GM23338 (cell line): ENCODE results near the gene LYSMD3. TPM values are rescaled to one million over a fixed set of nuclear protein-coding genes. Genes with fewer than 3 reads are reported as not detected.

Experiments
- ATAC-seq: fragments of 200-7000 bp; cut with Tn5 transposase; 3 replicates; pipeline ENCODE4 v1.9.1; 2020
- DNase-seq: peaks from one replicate; pipeline ENCODE4 v3.0.0-alpha.2; 2015; ENCODE audit warnings: low spot score
- H2AFZ ChIP-seq: fragments of 200-600 bp; sonication (generic); 2 replicates; pipeline ENCODE4 v1.8.0; 2016; ENCODE audit warnings: antibody characterized with exemption, mild to moderate bottlenecking, moderate library complexity
- H3F3A ChIP-seq: fragments of 200-600 bp; sonication (generic); replicated peaks from 2 replicates; pipeline ENCODE4 v1.8.0; 2017; ENCODE audit warnings: antibody characterized with exemption, mixed run types, low read depth
- H3K27ac ChIP-seq: fragments of 200-600 bp; sonication (generic); 2 replicates; pipeline ENCODE4 v1.6.1; 2016; ENCODE audit warnings: low read depth
- H3K27me3 ChIP-seq: fragments of 200-600 bp; sonication (generic); 2 replicates; pipeline ENCODE4 v1.8.0; 2016; ENCODE audit warnings: mild to moderate bottlenecking, mixed run types, moderate library complexity; ENCODE audit not compliant: insufficient read depth
- H3K36me3 ChIP-seq: fragments of 200-600 bp; sonication (generic); 2 replicates; pipeline ENCODE4 v1.8.0; 2016; ENCODE audit warnings: mild to moderate bottlenecking; ENCODE audit not compliant: insufficient read depth
- H3K4me1 ChIP-seq: fragments of 200-600 bp; sonication (generic); 2 replicates; pipeline ENCODE4 v1.8.0; 2016; ENCODE audit warnings: mild to moderate bottlenecking, moderate library complexity; ENCODE audit not compliant: insufficient read depth
- H3K4me2 ChIP-seq: fragments of 200-600 bp; sonication (generic); 2 replicates; pipeline ENCODE4 v1.7.1; 2017; ENCODE audit warnings: mixed run types
- H3K4me3 ChIP-seq: fragments of 200-600 bp; sonication (generic); 2 replicates; pipeline ENCODE4 v1.6.1; 2016; ENCODE audit warnings: mixed run types
- H3K79me2 ChIP-seq: fragments of 200-600 bp; sonication (generic); replicated peaks from 2 replicates; pipeline ENCODE4 v1.8.0; 2017; ENCODE audit warnings: mild to moderate bottlenecking; ENCODE audit not compliant: insufficient read depth
- H3K9me2 ChIP-seq: fragments of 200-600 bp; sonication (generic); 2 replicates; pipeline ENCODE4 v1.8.0; 2017; ENCODE audit not compliant: insufficient read depth
- H4K20me1 ChIP-seq: fragments of 200-600 bp; sonication (generic); replicated peaks from 2 replicates; pipeline ENCODE4 v1.8.0; 2017; ENCODE audit warnings: mild to moderate bottlenecking; ENCODE audit not compliant: insufficient read depth
- H3K27ac Mint-ChIP-seq: 2 replicates; pipeline ENCODE4 v1.8.0; 2020; ENCODE audit warnings: inconsistent platforms, mild to moderate bottlenecking, moderate library complexity, mixed read lengths
- H3K27me3 Mint-ChIP-seq: 3 replicates; pipeline ENCODE4 v1.8.0; 2022; ENCODE audit warnings: low read depth, mild to moderate bottlenecking, moderate library complexity, mixed read lengths, inconsistent platforms; ENCODE audit not compliant: insufficient read depth, poor library complexity
- H3K36me3 Mint-ChIP-seq: 3 replicates; pipeline ENCODE4 v1.8.0; 2021; ENCODE audit warnings: low read depth, mild to moderate bottlenecking, inconsistent platforms, moderate library complexity, mixed read lengths
- H3K4me1 Mint-ChIP-seq: 3 replicates; pipeline ENCODE4 v1.8.0; 2020; ENCODE audit warnings: mild to moderate bottlenecking, inconsistent platforms, mixed read lengths
- H3K4me3 Mint-ChIP-seq: 3 replicates; pipeline ENCODE4 v1.8.0; 2021; ENCODE audit warnings: moderate library complexity, mild to moderate bottlenecking, inconsistent platforms, mixed read lengths
- H3K9me3 Mint-ChIP-seq: 3 replicates; pipeline ENCODE4 v1.8.0; 2020; ENCODE audit warnings: moderate library complexity, mild to moderate bottlenecking, inconsistent platforms, mixed read lengths
- EZH2 ChIP-seq: fragments of 200-600 bp; sonication (generic); IDR thresholded peaks from one replicate; pipeline ENCODE4 v1.8.0; 2017; ENCODE audit warnings: antibody characterized with exemption, mild to moderate bottlenecking, low read depth; ENCODE audit not compliant: unreplicated experiment
- EZH2phosphoT487 ChIP-seq: fragments of 200-600 bp; sonication (generic); IDR thresholded peaks from one replicate; pipeline ENCODE4 v1.8.1; 2018; ENCODE audit warnings: antibody characterized with exemption; ENCODE audit not compliant: unreplicated experiment
- JUNB ChIP-seq: IDR thresholded peaks from one replicate; pipeline ENCODE4 v1.6.1; 2016; ENCODE audit warnings: antibody characterized with exemption; ENCODE audit not compliant: unreplicated experiment
- NANOG ChIP-seq: IDR thresholded peaks from 2 replicates; pipeline ENCODE4 v1.6.1; 2016; ENCODE audit warnings: antibody characterized with exemption, borderline replicate concordance
- POLR2AphosphoS5 ChIP-seq: IDR thresholded peaks from 2 replicates; pipeline ENCODE4 v1.6.1; 2016; ENCODE audit warnings: antibody characterized with exemption, low read depth
- REST ChIP-seq: IDR thresholded peaks from one replicate; pipeline ENCODE4 v1.6.1; 2018; ENCODE audit warnings: antibody characterized with exemption; ENCODE audit not compliant: unreplicated experiment
- STAT1 ChIP-seq: IDR thresholded peaks from one replicate; pipeline ENCODE4 v1.6.1; 2016; ENCODE audit warnings: antibody characterized with exemption; ENCODE audit not compliant: unreplicated experiment
- ZNF114 ChIP-seq: fragments of 250-450 bp; sonication (Bioruptor Pico); IDR thresholded peaks from 2 replicates; pipeline ENCODE4 v1.5.0; 2020; ENCODE audit warnings: mild to moderate bottlenecking, moderate library complexity
- ZNF331 ChIP-seq: fragments of 250-450 bp; sonication (Bioruptor Pico); IDR thresholded peaks from 2 replicates; pipeline ENCODE4 v1.5.0; 2020; ENCODE audit warnings: low read depth, mild to moderate bottlenecking, moderate library complexity
- polyA plus RNA-seq: library from polyadenylated mRNA; unstranded; fragments of >200 nt; fragmentation: Nextera tagmentation; extraction: Ambion mirVana; gene quantifications from 2 replicates; pipeline ENCODE4 v1.2.1, GENCODE V29; 2016
- total RNA-seq: library from RNA; depleted of rRNA; stranded (reverse); fragments of >200 nt; shearing (Covaris generic); gene quantifications from 2 replicates; pipeline ENCODE4 v1.2.3, GENCODE V29; 2014
- TF ChIP-seq, protein P1 (sequence below): IDR thresholded peaks from 2 replicates; pipeline ENCODE4 v1.6.1; 2016; ENCODE audit warnings: antibody characterized with exemption
- TF ChIP-seq, protein P2 (sequence below): fragments of 250-450 bp; sonication (Bioruptor Pico); IDR thresholded peaks from 2 replicates; pipeline ENCODE4 v1.5.0; 2020; ENCODE audit warnings: mild to moderate bottlenecking, moderate library complexity

The LYSMD3 gene
- total and polyA plus RNA-seq, 2 experiments from 2014 or later, result 10.7 to 19.6 TPM

GRCh38 chr5:90547072-90547536 lies 17.7 kb upstream of the LYSMD3 start:
- no peak overlapping the region for H2AFZ ChIP-seq
- no peaks in the 10 kb centered on the region for H3K27me3 ChIP-seq
- ATAC-seq (no peak), DNase-seq (no peak)
- no peaks in the 10 kb centered on the region for H3K79me2 ChIP-seq
- H3K4me2 ChIP-seq, result peak overlapping the region; percentile 30; the same call in 1 of the 2 replicates
- H4K20me1 ChIP-seq, result no peaks in the 10 kb centered on the region
- Mint-ChIP-seq H3K4me3 (no peak overlapping the region), H3K9me3 (no peaks in the 10 kb centered on the region; the same call in 2 of the 3 replicates), H3K27me3 (peaks cover 5% of the 10 kb centered on the region), H3K4me1 (peaks cover 46% of the 10 kb centered on the region), H3K36me3 (no peaks in the 10 kb centered on the region), H3K27ac (no peak overlapping the region)
- no peaks in the 10 kb centered on the region for H3F3A ChIP-seq
- H3K4me3 ChIP-seq, result no peak overlapping the region
- no peak overlapping the region for H3K27ac ChIP-seq
- TF ChIP-seq ZNF331 (CRISPR knock-in tag), result no peak
- no peak for TF ChIP-seq STAT1
- no peak for TF ChIP-seq POLR2AphosphoS5
- no peak for TF ChIP-seq REST
- TF ChIP-seq EZH2phosphoT487, result no peak
- no peak for TF ChIP-seq NANOG
- H3K36me3 ChIP-seq, result no peaks in the 10 kb centered on the region
- peaks cover 8% of the 10 kb centered on the region; the same call in 1 of the 2 replicates for H3K9me2 ChIP-seq
- H3K4me1 ChIP-seq, result peaks cover 44% of the 10 kb centered on the region

GRCh38 chr5:90546216-90546837 lies 16.9 kb upstream of the LYSMD3 start:
- peaks cover 46% of the 10 kb centered on the region for H3K4me1 Mint-ChIP-seq
- H3K27me3 Mint-ChIP-seq, result peaks cover 3% of the 10 kb centered on the region
- TF ChIP-seq EZH2 (no peak), POLR2AphosphoS5 (no peak), ZNF114 (CRISPR knock-in tag) (no peak), EZH2phosphoT487 (no peak), JUNB (no peak)
- TF ChIP-seq, protein P1, sequence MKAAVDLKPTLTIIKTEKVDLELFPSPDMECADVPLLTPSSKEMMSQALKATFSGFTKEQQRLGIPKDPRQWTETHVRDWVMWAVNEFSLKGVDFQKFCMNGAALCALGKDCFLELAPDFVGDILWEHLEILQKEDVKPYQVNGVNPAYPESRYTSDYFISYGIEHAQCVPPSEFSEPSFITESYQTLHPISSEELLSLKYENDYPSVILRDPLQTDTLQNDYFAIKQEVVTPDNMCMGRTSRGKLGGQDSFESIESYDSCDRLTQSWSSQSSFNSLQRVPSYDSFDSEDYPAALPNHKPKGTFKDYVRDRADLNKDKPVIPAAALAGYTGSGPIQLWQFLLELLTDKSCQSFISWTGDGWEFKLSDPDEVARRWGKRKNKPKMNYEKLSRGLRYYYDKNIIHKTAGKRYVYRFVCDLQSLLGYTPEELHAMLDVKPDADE, result no peak
- TF ChIP-seq, protein P2, sequence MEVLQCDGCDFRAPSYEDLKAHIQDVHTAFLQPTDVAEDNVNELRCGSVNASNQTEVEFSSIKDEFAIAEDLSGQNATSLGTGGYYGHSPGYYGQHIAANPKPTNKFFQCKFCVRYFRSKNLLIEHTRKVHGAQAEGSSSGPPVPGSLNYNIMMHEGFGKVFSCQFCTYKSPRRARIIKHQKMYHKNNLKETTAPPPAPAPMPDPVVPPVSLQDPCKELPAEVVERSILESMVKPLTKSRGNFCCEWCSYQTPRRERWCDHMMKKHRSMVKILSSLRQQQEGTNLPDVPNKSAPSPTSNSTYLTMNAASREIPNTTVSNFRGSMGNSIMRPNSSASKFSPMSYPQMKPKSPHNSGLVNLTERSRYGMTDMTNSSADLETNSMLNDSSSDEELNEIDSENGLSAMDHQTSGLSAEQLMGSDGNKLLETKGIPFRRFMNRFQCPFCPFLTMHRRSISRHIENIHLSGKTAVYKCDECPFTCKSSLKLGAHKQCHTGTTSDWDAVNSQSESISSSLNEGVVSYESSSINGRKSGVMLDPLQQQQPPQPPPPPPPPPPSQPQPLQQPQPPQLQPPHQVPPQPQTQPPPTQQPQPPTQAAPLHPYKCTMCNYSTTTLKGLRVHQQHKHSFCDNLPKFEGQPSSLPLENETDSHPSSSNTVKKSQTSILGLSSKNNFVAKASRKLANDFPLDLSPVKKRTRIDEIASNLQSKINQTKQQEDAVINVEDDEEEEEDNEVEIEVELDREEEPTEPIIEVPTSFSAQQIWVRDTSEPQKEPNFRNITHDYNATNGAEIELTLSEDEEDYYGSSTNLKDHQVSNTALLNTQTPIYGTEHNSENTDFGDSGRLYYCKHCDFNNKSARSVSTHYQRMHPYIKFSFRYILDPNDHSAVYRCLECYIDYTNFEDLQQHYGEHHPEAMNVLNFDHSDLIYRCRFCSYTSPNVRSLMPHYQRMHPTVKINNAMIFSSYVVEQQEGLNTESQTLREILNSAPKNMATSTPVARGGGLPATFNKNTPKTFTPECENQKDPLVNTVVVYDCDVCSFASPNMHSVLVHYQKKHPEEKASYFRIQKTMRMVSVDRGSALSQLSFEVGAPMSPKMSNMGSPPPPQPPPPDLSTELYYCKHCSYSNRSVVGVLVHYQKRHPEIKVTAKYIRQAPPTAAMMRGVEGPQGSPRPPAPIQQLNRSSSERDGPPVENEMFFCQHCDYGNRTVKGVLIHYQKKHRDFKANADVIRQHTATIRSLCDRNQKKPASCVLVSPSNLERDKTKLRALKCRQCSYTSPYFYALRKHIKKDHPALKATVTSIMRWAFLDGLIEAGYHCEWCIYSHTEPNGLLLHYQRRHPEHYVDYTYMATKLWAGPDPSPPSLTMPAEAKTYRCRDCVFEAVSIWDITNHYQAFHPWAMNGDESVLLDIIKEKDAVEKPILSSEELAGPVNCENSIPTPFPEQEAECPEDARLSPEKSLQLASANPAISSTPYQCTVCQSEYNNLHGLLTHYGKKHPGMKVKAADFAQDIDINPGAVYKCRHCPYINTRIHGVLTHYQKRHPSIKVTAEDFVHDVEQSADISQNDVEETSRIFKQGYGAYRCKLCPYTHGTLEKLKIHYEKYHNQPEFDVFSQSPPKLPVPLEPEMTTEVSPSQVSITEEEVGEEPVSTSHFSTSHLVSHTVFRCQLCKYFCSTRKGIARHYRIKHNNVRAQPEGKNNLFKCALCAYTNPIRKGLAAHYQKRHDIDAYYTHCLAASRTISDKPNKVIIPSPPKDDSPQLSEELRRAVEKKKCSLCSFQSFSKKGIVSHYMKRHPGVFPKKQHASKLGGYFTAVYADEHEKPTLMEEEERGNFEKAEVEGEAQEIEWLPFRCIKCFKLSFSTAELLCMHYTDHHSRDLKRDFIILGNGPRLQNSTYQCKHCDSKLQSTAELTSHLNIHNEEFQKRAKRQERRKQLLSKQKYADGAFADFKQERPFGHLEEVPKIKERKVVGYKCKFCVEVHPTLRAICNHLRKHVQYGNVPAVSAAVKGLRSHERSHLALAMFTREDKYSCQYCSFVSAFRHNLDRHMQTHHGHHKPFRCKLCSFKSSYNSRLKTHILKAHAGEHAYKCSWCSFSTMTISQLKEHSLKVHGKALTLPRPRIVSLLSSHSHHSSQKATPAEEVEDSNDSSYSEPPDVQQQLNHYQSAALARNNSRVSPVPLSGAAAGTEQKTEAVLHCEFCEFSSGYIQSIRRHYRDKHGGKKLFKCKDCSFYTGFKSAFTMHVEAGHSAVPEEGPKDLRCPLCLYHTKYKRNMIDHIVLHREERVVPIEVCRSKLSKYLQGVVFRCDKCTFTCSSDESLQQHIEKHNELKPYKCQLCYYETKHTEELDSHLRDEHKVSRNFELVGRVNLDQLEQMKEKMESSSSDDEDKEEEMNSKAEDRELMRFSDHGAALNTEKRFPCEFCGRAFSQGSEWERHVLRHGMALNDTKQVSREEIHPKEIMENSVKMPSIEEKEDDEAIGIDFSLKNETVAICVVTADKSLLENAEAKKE, result no peak

More at GRCh38 chr5:90546216-90546837, 16.9 kb upstream of the LYSMD3 start:
- Mint-ChIP-seq H3K4me3 (no peak overlapping the region), H3K9me3 (no peaks in the 10 kb centered on the region; the same call in 2 of the 3 replicates), H3K27ac (no peak overlapping the region), H3K36me3 (peaks cover 3% of the 10 kb centered on the region; the same call in 2 of the 3 replicates)
- Histone ChIP-seq H3K4me2 (peak overlapping the region; percentile 30; the same call in 1 of the 2 replicates), H3K36me3 (no peaks in the 10 kb centered on the region), H2AFZ (no peak overlapping the region), H3K27ac (no peak overlapping the region), H3K4me3 (no peak overlapping the region), H3K9me2 (peaks cover 8% of the 10 kb centered on the region; the same call in 1 of the 2 replicates), H4K20me1 (no peaks in the 10 kb centered on the region), H3F3A (no peaks in the 10 kb centered on the region), H3K27me3 (no peaks in the 10 kb centered on the region), H3K79me2 (no peaks in the 10 kb centered on the region), H3K4me1 (peaks cover 44% of the 10 kb centered on the region)
- ATAC-seq, result no peak
- no peak for DNase-seq
